ENCODE measurements around the gene ATRIP. TPM values are rescaled to one million over a fixed set of nuclear protein-coding genes. Genes with fewer than 3 reads are reported as not detected.
"Not testable (repeated sequence)": the region's sequence is repeated elsewhere in the genome, so short reads cannot be mapped to it uniquely, and the experiment has no call there.

ATRIP gene
- total and polyA plus RNA-seq, 2 experiments from 2014 or later = 4.3 to 4.5 TPM

GRCh38 chr3:48459773-48460516 is 13.4 kb downstream of the ATRIP start:
- no peaks in the 10 kb centered on the region for H3K36me3 ChIP-seq (replicated peaks; ENCODE audit: insufficient read depth, low read depth)
- H3K9me2 ChIP-seq (replicated peaks; ENCODE audit: insufficient read depth) = no peaks in the 10 kb centered on the region
- WGBS (ENCODE audit: low lambda C conversion rate, missing lambda C conversion rate) = 92% methylated on average over 7 of the region's 7 CpGs
- H3K27me3 ChIP-seq = no peaks in the 10 kb centered on the region
- TF ChIP-seq EZH2 (IDR thresholded peaks at IDR 0.05; ENCODE audit: borderline replicate concordance) (no peak), CTCF (IDR thresholded peaks at IDR 0.05; ENCODE audit: poor library complexity) (no peak), EZH2phosphoT487 (IDR thresholded peaks at IDR 0.05; ENCODE audit: low read depth, severe bottlenecking, unreplicated experiment) (no peak)
- H3K79me2 ChIP-seq = no peaks in the 10 kb centered on the region
- H4K20me1 ChIP-seq (ENCODE audit: insufficient read depth, poor library complexity, severe bottlenecking) = no peaks in the 10 kb centered on the region
- H3K4me2 ChIP-seq = no peak overlapping the region
- H3K9me3 ChIP-seq (ENCODE audit: low read depth) = no peaks in the 10 kb centered on the region
- no peak overlapping the region for H3K4me3 ChIP-seq
- no peak for DNase-seq (ENCODE audit: low spot score)
- no peak overlapping the region for H2AFZ ChIP-seq
- H3K4me1 ChIP-seq (ENCODE audit: insufficient read depth) = no peaks in the 10 kb centered on the region
- no peak overlapping the region for H3K27ac ChIP-seq

GRCh38 chr3:48460517-48460902 is 14.0 kb downstream of the ATRIP start:
- no peak overlapping the region for H3K27ac ChIP-seq
- H3K9me3 ChIP-seq (ENCODE audit: low read depth) = no peaks in the 10 kb centered on the region
- H3K9me2 ChIP-seq (replicated peaks; ENCODE audit: insufficient read depth) = no peaks in the 10 kb centered on the region
- H2AFZ ChIP-seq = no peak overlapping the region
- 94% methylated on average over 3 of the region's 3 CpGs for WGBS (ENCODE audit: low lambda C conversion rate, missing lambda C conversion rate)
- H3K27me3 ChIP-seq = no peaks in the 10 kb centered on the region
- peaks cover 4% of the 10 kb centered on the region for H3K4me1 ChIP-seq (ENCODE audit: insufficient read depth)
- no peak for DNase-seq (ENCODE audit: low spot score)
- no peak overlapping the region for H3K4me3 ChIP-seq
- no peak overlapping the region for H3K4me2 ChIP-seq
- H3K36me3 ChIP-seq (replicated peaks; ENCODE audit: insufficient read depth, low read depth) = no peaks in the 10 kb centered on the region
- no peaks in the 10 kb centered on the region for H4K20me1 ChIP-seq (ENCODE audit: insufficient read depth, poor library complexity, severe bottlenecking)
- H3K79me2 ChIP-seq = no peaks in the 10 kb centered on the region
- TF ChIP-seq CTCF (IDR thresholded peaks at IDR 0.05; ENCODE audit: poor library complexity) (no peak), EZH2phosphoT487 (IDR thresholded peaks at IDR 0.05; ENCODE audit: low read depth, severe bottlenecking, unreplicated experiment) (no peak), EZH2 (IDR thresholded peaks at IDR 0.05; ENCODE audit: borderline replicate concordance) (no peak)

GRCh38 chr3:48461767-48462166 is 15.2 kb downstream of the ATRIP start:
- H3K4me3 ChIP-seq; H3K27ac ChIP-seq; H3K27me3 ChIP-seq; H2AFZ ChIP-seq; H3K4me2 ChIP-seq; H3K79me2 ChIP-seq; H3K36me3 ChIP-seq (replicated peaks; ENCODE audit: insufficient read depth, low read depth); H3K9me2 ChIP-seq (replicated peaks; ENCODE audit: insufficient read depth); H4K20me1 ChIP-seq (ENCODE audit: insufficient read depth, poor library complexity, severe bottlenecking); H3K9me3 ChIP-seq (ENCODE audit: low read depth); DNase-seq (ENCODE audit: low spot score): not testable (repeated sequence)
- H3K4me1 ChIP-seq (ENCODE audit: insufficient read depth) = peaks cover 15% of the 10 kb centered on the region
- WGBS (ENCODE audit: low lambda C conversion rate, missing lambda C conversion rate) = over 99% methylated on average over 7 of the region's 7 CpGs

GRCh38 chr3:48463703-48464102 is 17.2 kb downstream of the ATRIP start:
- Histone ChIP-seq H3K27ac (no peak overlapping the region), H3K36me3 (replicated peaks; ENCODE audit: insufficient read depth, low read depth) (no peaks in the 10 kb centered on the region), H3K9me3 (ENCODE audit: low read depth) (no peaks in the 10 kb centered on the region), H3K4me1 (ENCODE audit: insufficient read depth) (peaks cover 19% of the 10 kb centered on the region), H3K4me2 (no peak overlapping the region), H3K4me3 (no peak overlapping the region), H3K9me2 (replicated peaks; ENCODE audit: insufficient read depth) (no peaks in the 10 kb centered on the region), H3K79me2 (peaks cover 9% of the 10 kb centered on the region), H4K20me1 (ENCODE audit: insufficient read depth, poor library complexity, severe bottlenecking) (no peaks in the 10 kb centered on the region), H2AFZ (no peak overlapping the region), H3K27me3 (no peaks in the 10 kb centered on the region)
- 90% methylated on average over 8 of the region's 9 CpGs for WGBS (ENCODE audit: low lambda C conversion rate, missing lambda C conversion rate)
- TF ChIP-seq EZH2phosphoT487 (IDR thresholded peaks at IDR 0.05; ENCODE audit: low read depth, severe bottlenecking, unreplicated experiment) (no peak), EZH2 (IDR thresholded peaks at IDR 0.05; ENCODE audit: borderline replicate concordance) (no peak), CTCF (IDR thresholded peaks at IDR 0.05; ENCODE audit: poor library complexity) (no peak)
- DNase-seq (ENCODE audit: low spot score) = no peak
